ENCODE measurements around the gene VWA2.

Gene VWA2

DNA sequence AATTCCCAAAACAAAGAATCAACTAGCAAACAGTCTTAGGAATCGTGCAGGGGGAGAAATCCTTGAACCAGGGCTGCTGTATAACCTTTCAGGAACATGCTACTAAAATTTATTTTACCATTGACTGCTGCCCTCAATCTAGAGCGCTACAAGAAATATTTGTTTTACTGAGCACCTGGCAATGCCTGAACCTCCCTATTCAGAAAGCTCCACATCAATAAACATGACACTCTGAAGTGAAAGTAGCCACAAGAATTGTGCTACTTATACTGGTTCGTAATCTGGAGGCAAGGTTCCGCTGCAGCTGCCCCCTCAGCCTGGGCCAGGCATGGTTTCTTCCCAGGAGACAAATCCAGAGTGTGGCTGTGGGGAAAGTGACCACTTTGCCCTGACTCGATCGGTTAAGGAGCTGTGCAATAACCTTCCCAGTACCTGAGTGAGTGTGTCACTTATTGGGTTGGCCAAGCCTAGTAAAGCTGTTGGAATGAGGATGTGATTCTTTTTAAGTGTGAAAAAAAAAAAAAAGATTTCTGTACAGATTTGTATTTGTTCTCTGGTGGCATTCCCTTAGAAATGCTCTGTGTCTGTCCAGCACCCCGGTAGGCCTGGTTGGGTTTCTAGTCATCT, 7.7 kb downstream of the VWA2 start:
- DNase-seq (ENCODE audit: low read depth): no peak

DNA sequence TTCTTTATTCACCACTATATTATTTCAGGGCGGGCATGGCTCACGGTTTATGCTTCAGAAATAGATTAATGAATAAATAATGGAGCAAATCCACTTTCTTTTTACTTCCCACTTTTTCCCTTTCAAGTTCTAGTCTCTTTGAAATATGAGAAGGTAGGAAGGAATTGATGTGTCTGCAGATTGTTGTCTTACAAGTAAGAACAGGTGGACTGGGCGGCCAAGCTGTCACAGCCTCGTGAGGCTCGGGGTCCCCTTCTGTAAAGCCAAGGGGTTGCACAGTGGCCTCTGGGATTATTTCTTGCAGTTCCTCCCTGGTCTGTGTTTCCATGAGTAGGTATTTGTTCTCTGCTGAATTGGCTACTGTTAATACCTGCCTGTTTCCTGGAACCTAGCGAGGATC, 11.2 kb downstream of the VWA2 start:
- no peak for DNase-seq (ENCODE audit: low read depth)

- DNase-seq (ENCODE audit: low read depth): no peak
These were observed 11.7 kb downstream of the VWA2 start for GRCh38 chr10:114250716-114251115.

DNA sequence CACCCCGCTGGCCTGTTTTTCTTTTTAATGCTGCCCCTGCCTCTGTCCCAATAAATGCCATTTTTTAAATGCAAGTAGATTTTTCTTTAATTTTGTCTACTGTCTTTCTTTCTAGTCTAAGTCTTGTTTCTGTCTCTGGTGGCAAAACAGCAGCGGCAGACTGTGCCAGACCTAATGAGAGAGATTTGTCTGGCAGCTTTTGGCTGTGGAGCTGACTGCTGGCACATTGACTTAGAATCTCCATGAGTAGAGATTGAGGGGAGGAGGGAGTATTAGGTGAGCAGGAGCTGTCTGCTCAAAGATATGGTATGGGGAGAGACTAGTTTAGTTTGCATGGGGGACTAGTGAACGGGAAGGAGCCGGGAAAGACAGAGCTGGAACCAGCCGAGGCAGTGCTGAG, 13.0 kb downstream of the VWA2 start:
- DNase-seq (ENCODE audit: low read depth): no peak

DNA sequence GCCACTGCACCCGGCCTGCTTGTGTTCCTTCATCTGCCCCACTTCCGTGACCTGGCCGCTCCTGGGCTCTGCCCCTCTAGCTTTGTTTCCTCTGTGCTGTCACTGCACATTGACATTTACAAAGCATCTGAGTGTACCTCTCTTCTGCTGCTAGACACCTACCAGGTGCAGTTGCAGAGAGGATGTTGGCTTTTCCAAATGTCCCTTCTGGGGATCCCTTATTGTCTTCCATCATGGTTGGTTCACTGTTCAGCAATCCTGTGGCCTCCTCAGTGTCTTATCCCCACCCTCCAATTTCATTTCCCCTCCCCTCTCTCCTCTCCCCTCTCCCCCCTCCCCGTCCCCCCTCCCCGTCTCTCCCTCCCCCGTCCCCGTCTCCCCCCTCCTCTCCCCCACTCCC, 13.8 kb downstream of the VWA2 start:
- no peak for DNase-seq (ENCODE audit: low read depth)

- no peak for DNase-seq (ENCODE audit: low read depth)
These were observed 16.2 kb downstream of the VWA2 start for GRCh38 chr10:114255227-114255626.

DNA sequence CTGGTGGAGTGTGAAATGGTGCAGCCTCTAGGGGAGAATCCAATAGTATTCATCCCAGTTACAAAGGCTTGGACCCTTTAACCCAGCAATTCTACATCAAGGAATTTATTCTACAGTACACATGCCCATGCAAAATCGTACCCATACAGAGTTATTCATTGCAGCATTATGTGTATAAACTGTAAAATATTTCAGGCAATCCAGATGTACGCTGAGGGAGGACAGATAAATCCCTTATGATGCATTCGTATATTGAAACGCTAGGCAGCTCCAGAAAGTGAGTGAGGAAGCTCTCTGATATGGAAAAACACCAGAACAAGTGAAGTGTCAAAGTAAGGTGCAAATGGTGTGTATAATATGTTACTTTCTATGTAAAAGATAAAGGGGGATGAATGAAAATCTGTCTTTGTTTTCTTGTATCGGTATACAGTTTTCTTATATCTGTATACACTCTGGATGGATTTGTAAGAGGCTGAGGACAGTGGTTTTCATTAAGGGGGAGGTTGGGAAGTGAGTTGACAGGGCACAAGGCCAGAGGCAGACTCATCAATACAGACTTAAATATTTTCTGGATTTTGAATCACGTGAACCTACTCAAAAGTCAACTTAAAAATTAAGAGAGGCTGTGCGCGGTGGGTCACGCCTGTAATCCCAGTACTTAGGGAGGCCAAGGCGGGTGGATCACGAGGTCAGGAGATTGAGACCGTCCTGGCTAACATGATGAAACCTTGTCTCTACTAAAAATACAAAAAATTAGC, 17.1 kb downstream of the VWA2 start:
- DNase-seq (ENCODE audit: low read depth): no peak

DNA sequence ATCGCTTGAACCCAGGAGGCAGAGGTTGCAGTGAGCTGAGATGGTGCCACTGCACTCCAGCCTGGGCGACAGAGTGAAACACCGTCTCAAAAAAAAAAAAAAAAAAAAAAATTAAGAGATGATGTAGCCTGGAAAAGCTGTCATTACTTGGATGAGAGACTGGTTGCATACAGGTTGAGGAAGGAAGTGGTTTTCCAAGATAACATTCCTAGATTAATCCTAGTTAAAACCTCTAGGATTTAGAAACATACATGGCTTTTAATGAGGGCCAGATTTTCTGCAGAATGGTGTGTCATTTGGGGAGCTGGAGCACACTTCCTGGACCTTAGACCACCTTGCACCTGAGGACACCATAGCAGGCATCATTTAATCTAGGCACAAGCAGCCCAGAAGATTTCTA, 17.8 kb downstream of the VWA2 start:
- no peak for DNase-seq (ENCODE audit: low read depth)

DNA sequence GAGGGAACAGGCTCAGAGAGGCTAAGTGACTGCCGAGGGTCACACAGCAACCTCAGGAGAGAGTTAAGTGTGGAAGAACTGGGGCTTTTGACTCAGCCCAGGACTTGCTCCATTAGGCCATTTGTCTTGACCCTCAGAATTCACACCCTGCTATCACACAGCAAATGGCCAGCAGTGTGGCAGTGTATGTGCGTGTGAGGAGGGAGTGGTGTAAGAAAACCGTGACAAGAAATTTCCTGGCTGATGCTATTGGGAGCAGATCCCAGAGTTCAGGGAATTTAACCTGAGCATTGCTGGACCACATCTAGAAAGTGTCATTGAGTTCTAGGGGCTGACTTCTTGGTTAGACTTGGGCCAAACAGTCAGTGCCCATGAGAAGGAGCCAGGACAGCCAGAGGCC, 18.4 kb downstream of the VWA2 start:
- DNase-seq (ENCODE audit: low read depth): no peak

DNA sequence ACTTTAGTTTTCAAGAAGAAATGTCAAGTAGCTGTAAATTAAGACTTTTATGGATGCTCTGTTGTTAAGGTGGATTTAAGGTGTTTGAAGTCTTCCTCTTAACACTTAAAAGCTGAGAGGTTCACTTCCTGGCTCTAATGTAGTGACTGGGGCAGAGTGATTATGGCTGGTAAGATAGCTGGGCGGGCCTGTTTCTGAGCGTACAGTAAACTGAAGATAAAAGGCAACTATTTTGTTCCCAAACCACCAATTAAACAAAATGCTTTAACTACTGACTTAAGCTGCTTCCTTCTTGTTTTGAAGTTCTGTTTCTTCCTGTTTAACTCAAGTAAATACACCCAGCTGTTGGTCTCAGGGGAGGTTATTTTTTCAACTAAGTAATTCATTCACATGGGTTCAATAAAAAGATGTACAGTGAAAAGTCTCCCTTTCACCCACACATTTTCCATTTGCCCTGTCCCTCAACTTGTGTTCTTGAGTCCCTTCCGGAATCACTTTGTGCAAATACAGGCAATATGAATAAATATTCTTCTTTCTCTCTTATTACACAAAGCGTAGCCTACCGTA, 19.3 kb downstream of the VWA2 start:
- DNase-seq (ENCODE audit: low read depth): no peak

GRCh38 chr10:114259824-114260223, 20.8 kb downstream of the VWA2 start:
- DNase-seq (ENCODE audit: low read depth): no peak

GRCh38 chr10:114260366-114260765, 21.3 kb downstream of the VWA2 start:
- DNase-seq (ENCODE audit: low read depth): no peak

- DNase-seq (ENCODE audit: low read depth): no peak
These were observed 22.0 kb downstream of the VWA2 start for GRCh38 chr10:114261076-114261475.

GRCh38 chr10:114262496-114262895, 23.4 kb downstream of the VWA2 start:
- DNase-seq (ENCODE audit: low read depth): no peak

DNA sequence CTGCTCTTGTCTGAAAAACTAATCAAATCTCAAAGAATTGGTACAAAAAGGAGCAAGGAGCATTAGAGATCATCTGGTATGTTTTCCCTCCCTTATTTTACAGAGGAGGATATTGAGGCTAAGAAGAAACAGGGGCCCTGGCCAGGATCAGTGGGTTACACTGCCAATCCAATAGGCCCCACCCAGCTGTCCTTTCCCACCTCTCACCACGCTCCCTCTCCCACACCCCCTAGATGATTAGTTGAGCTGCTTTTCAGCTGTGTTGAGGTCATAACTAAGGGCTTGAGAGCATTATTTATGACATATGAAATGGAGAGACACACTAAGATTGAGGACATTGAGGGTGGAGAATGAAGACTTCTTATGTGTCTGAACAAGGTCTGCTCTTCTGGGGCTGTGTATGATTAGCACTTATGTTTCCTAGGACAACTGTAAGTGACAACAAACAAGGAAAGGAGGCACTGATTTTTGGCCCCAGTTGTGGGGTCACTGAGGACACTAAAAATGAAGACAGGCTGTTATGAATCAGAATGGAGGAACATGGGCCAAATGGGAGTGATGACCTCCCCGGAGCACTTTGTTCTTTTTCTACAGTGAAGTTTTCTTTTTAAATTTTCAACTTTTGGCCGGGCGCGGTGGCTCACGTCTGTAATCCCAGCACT, 26.5 kb downstream of the VWA2 start:
- no peak for DNase-seq (ENCODE audit: low read depth)

- no peak for DNase-seq (ENCODE audit: low read depth)
These were observed 27.5 kb downstream of the VWA2 start for GRCh38 chr10:114266521-114266920.

DNA sequence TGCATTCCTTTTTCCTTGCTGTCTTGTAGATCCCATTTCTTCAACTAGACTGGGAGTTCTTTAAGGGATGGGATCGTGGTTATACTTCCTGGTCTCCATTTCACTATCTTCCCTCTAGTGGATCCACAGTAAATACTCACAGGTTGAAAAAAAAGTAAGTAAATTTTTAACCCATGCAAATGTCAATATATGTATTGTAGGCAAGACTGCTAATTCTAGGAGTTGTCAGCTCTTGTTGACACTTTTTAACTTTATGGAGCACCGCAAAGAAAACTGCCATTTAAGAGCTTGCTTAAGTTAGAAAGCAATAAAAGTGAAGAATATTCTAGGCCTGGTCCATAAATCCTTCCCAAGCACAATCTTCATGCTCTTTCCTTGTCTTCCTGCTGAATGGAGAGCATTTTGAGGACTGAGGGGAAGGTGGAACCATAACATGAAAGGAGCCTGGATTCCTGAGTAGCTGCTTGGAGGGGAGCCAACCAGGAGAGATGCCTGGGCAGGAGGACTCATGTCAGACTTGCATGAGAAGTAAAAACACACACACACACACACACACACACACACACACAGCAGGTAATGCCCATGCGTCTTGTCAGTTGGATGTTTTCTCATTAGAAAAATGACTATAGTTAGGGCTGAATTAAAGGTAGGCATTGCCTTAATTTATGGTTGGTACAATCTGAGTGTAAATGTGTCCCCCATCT, 32.2 kb downstream of the VWA2 start:
- no peak for DNase-seq (ENCODE audit: low read depth)

- DNase-seq (ENCODE audit: low read depth): no peak
These were observed 32.7 kb downstream of the VWA2 start for GRCh38 chr10:114271779-114272167.

DNA sequence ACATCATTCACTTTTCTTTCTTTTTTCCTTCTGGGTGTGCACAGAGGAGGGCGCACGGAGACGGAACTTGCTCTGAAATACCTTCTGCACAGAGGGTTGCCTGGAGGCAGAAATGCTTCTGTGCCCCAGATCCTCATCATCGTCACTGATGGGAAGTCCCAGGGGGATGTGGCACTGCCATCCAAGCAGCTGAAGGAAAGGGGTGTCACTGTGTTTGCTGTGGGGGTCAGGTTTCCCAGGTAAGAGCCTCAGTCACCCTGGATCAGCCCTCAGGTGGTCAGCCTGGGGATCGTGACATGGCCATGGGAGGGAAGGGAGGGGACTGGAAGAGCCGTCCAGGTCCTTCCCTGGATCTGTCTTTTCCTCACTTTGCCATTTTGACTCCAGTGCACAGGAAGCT, 33.6 kb downstream of the VWA2 start:
- DNase-seq (ENCODE audit: low read depth): no peak

GRCh38 chr10:114273910-114274309, 34.9 kb downstream of the VWA2 start:
- no peak for DNase-seq (ENCODE audit: low read depth)

GRCh38 chr10:114274616-114275453, 35.8 kb downstream of the VWA2 start:
- DNase-seq (ENCODE audit: low read depth): no peak

GRCh38 chr10:114276066-114276465, 37.0 kb downstream of the VWA2 start:
- DNase-seq (ENCODE audit: low read depth): no peak

Measured in activated T-helper 9 cell treated with anti-CD3 and anti-CD28 coated beads, Interleukin-2, amount 50 U/mL, for 16 hours (primary cell).